Measurements from ENCODE around the gene C20orf204. TPM values are rescaled to one million over a fixed set of nuclear protein-coding genes. Genes with fewer than 3 reads are reported as not detected.

C20orf204 gene
- total RNA-seq, 1 donor from 2014 or later, result 0.55 TPM

DNA sequence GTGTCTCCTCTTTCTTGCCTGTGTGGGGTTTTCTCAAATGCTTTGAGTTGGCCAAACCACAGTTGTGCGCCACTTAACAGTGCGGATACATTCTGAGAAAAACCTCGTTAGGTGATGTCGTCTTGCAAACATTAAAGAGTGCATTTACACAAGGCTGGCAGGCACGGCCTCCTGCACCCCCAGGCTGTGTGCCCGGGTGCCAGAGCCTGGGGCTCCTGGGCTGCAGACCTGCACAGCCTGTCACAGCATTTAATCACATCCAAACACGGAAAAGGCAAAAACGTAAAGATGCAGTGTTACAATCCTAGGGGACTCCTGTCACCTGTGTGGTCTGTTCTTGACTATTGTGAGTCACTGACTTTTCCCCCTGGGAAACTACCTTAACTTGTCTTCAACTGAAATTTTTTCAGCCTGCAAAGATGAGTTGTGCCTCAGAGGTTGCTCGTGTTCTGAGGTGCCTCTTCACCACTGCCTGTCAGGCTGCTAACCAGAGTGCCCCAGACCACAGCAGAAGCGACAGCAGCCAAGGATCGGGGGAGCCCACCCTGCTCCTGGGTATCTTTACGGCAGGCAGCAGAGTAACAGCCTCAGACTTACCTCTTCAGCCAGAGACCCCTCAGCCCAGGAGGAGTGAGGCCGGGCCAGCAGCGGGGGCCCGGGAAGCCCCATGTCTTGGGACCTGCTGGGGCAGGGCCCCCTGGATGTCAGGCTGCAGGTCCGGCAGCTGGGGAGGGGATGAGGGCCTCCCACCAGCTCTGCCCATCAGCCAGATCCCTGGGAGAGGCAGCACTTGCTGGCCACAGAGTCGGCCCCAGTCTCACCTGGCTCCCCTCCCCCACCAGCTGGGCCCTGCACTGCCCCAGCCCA, 683 bp upstream of the C20orf204 start:
- peaks cover 45% of the 10 kb centered on the region for H3K27me3 ChIP-seq (ENCODE audit: low read depth)
- peaks cover 47% of the 10 kb centered on the region for H3K36me3 ChIP-seq
- intact Hi-C loops (cut with micrococcal nuclease), result no loop called here
- no peak overlapping the region for H3K4me3 ChIP-seq
- TF ChIP-seq, protein P1, sequence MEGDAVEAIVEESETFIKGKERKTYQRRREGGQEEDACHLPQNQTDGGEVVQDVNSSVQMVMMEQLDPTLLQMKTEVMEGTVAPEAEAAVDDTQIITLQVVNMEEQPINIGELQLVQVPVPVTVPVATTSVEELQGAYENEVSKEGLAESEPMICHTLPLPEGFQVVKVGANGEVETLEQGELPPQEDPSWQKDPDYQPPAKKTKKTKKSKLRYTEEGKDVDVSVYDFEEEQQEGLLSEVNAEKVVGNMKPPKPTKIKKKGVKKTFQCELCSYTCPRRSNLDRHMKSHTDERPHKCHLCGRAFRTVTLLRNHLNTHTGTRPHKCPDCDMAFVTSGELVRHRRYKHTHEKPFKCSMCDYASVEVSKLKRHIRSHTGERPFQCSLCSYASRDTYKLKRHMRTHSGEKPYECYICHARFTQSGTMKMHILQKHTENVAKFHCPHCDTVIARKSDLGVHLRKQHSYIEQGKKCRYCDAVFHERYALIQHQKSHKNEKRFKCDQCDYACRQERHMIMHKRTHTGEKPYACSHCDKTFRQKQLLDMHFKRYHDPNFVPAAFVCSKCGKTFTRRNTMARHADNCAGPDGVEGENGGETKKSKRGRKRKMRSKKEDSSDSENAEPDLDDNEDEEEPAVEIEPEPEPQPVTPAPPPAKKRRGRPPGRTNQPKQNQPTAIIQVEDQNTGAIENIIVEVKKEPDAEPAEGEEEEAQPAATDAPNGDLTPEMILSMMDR (IDR thresholded peaks at IDR 0.05; ENCODE audit: borderline replicate concordance), result no peak
- H3K4me1 ChIP-seq, result peaks cover 42% of the 10 kb centered on the region
- no peak for DNase-seq
- no peak overlapping the region for H3K27ac ChIP-seq (replicated peaks)
- H3K9me3 ChIP-seq (replicated peaks), result no peaks in the 10 kb centered on the region

DNA sequence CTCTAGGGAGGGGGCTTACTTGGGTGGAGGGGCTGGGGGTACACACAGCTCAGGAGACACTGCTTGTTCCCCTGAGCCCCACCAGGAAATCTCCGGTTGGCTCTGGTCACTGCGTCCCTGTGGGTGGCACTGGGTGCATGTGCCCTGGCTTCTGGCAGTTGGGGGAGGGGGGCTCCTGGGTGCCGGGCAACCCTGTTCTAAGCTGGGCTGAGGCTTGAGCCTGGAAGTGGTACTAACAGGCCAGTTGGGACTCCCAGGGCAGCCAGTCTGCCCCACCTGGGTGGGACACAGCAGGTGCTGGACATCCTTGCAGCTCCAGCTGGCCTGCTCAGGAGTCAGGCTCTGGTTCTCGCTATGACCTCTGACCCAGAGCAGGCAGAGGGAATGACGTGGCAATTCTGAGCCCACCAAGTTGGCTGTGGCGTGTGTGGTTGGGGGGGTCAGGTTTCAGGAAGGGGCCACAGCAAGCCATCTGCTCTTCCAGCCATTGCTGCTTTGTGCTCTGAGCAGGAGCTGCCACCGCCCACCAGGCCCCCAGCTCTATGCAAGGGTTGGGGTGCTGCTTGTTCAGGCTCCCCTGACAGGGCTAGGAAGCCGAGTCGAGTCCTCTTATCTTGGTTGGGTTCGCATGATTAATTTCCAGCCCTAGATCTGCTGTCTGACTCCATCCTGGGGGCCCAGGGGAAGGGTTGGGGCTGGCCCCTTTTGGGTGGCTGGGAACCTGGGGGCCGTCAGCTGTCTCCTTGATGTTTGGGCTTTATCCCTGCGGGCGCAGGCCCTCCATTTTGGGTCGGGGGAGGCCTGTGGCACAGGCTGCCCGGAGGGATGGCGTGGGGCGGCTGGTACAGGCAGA, 590 bp downstream of the C20orf204 start:
- TF ChIP-seq, protein P1 (IDR thresholded peaks at IDR 0.05; ENCODE audit: borderline replicate concordance), result no peak
- no peak overlapping the region for H3K4me3 ChIP-seq
- H3K36me3 ChIP-seq, result peaks cover 37% of the 10 kb centered on the region
- peaks cover 55% of the 10 kb centered on the region for H3K4me1 ChIP-seq
- DNase-seq, result no peak
- intact Hi-C loops (cut with micrococcal nuclease), result no loop called here
- no peak overlapping the region for H3K27ac ChIP-seq (replicated peaks)
- no peaks in the 10 kb centered on the region for H3K9me3 ChIP-seq (replicated peaks)
- peaks cover 58% of the 10 kb centered on the region for H3K27me3 ChIP-seq (ENCODE audit: low read depth)

DNA sequence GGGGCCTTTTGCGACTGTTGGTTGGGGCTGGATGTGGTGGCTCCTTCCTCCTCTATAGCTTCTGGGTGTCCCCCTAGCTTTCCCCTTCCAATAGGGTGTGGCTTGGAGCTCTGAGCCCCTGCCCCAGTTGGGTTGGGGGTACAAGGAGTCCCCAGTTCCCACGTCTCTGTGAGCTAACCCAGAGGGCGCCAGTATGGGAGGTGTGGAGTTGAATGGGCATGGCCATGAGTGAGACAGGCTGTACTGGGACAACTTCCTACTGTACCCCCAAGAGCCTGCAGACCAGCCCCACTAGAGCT, 1.2 kb downstream of the C20orf204 start:
- H3K9me3 ChIP-seq (replicated peaks), result no peaks in the 10 kb centered on the region
- TF ChIP-seq, protein P1 (IDR thresholded peaks at IDR 0.05; ENCODE audit: borderline replicate concordance), result no peak
- no peak for DNase-seq
- no peak overlapping the region for H3K4me3 ChIP-seq
- peaks cover 60% of the 10 kb centered on the region for H3K4me1 ChIP-seq
- peaks cover 64% of the 10 kb centered on the region for H3K27me3 ChIP-seq (ENCODE audit: low read depth)
- no peak overlapping the region for H3K27ac ChIP-seq (replicated peaks)
- H3K36me3 ChIP-seq, result peaks cover 32% of the 10 kb centered on the region
- intact Hi-C loops (cut with micrococcal nuclease), result no loop called here

DNA sequence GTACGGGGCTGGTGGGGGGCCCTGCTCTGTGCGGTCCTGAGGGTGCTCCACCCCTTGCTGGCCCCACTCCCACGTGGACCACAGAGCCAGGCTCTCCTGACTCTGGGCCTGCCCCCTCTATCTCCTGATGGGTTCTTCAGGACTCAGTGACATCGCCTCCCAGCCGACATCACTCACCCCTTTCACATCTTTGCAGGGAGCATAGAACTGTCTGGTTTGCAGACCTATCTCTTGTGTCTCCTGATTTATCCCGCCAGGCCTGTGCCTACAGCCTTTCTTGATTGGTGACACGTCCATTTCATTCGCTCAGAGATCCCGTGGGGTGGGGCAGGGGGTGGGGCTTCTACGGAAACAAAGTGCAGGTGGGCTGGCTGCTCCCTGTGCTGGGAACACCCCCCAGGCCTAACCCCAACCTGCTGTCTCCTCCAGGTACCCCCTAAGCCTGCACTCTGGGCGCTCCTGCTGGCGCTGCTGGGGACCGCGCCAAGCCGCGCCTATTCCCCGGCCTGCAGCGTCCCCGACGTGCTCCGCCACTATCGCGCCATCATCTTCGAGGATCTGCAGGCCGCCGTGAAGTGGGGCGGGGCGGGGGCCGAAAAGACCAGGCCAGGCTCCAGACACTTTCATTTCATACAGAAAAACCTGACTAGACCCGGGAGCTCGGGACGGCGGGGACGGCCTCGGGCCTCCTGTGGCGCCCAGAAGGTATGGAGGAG, 1.7 kb downstream of the C20orf204 start:
- TF ChIP-seq, protein P1 (IDR thresholded peaks at IDR 0.05; ENCODE audit: borderline replicate concordance), result no peak
- peak overlapping the region; percentile 89 for H3K27ac ChIP-seq (replicated peaks)
- peak overlapping the region; percentile 69 for H3K4me3 ChIP-seq
- peaks cover 68% of the 10 kb centered on the region for H3K27me3 ChIP-seq (ENCODE audit: low read depth)
- DNase-seq, result no peak
- intact Hi-C loops (cut with micrococcal nuclease), result no loop called here
- H3K36me3 ChIP-seq, result peaks cover 27% of the 10 kb centered on the region
- peaks cover 64% of the 10 kb centered on the region for H3K4me1 ChIP-seq
- H3K9me3 ChIP-seq (replicated peaks), result no peaks in the 10 kb centered on the region

DNA sequence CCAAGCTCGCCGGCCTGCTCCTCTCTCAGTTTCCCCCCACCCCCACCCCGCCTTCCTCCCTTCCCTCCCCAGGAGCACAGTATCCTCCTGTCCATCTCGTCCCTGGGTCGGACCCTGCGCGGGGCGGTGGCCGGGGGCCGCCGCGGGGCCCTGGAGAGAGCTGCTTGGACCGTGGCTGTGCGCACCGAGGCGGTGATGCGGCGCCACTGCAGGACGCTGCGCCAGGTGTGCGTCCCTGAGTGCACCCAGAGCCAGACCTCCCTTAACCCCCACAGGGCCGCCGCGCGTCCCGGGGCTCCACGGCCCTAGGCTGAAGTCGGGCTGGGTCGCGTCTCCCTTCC, 2.2 kb downstream of the C20orf204 start:
- Histone ChIP-seq H3K9me3 (replicated peaks) (no peaks in the 10 kb centered on the region), H3K27me3 (ENCODE audit: low read depth) (peaks cover 71% of the 10 kb centered on the region), H3K27ac (replicated peaks) (peak overlapping the region; percentile 89), H3K36me3 (peaks cover 21% of the 10 kb centered on the region), H3K4me1 (peaks cover 64% of the 10 kb centered on the region), H3K4me3 (peak overlapping the region; percentile 69)
- DNase-seq, result no peak
- TF ChIP-seq, protein P1 (IDR thresholded peaks at IDR 0.05; ENCODE audit: borderline replicate concordance), result no peak
- intact Hi-C loops (cut with micrococcal nuclease), result no loop called here
